GM23338 (cell line): Measurements from ENCODE around the gene RAD51B. TPM values are rescaled to one million over a fixed set of nuclear protein-coding genes. Genes with fewer than 3 reads are reported as not detected.

Experiments
- ATAC-seq: fragments of 200-7000 bp; cut with Tn5 transposase; 3 replicates; pipeline ENCODE4 v1.9.1; 2020
- DNase-seq: peaks from one replicate; pipeline ENCODE4 v3.0.0-alpha.2; 2015; ENCODE audit warnings: low spot score
- H2AFZ ChIP-seq: fragments of 200-600 bp; sonication (generic); 2 replicates; pipeline ENCODE4 v1.8.0; 2016; ENCODE audit warnings: antibody characterized with exemption, mild to moderate bottlenecking, moderate library complexity
- H3F3A ChIP-seq: fragments of 200-600 bp; sonication (generic); replicated peaks from 2 replicates; pipeline ENCODE4 v1.8.0; 2017; ENCODE audit warnings: antibody characterized with exemption, mixed run types, low read depth
- H3K27ac ChIP-seq: fragments of 200-600 bp; sonication (generic); 2 replicates; pipeline ENCODE4 v1.6.1; 2016; ENCODE audit warnings: low read depth
- H3K27me3 ChIP-seq: fragments of 200-600 bp; sonication (generic); 2 replicates; pipeline ENCODE4 v1.8.0; 2016; ENCODE audit warnings: mild to moderate bottlenecking, mixed run types, moderate library complexity; ENCODE audit not compliant: insufficient read depth
- H3K36me3 ChIP-seq: fragments of 200-600 bp; sonication (generic); 2 replicates; pipeline ENCODE4 v1.8.0; 2016; ENCODE audit warnings: mild to moderate bottlenecking; ENCODE audit not compliant: insufficient read depth
- H3K4me1 ChIP-seq: fragments of 200-600 bp; sonication (generic); 2 replicates; pipeline ENCODE4 v1.8.0; 2016; ENCODE audit warnings: mild to moderate bottlenecking, moderate library complexity; ENCODE audit not compliant: insufficient read depth
- H3K4me2 ChIP-seq: fragments of 200-600 bp; sonication (generic); 2 replicates; pipeline ENCODE4 v1.7.1; 2017; ENCODE audit warnings: mixed run types
- H3K4me3 ChIP-seq: fragments of 200-600 bp; sonication (generic); 2 replicates; pipeline ENCODE4 v1.6.1; 2016; ENCODE audit warnings: mixed run types
- H3K79me2 ChIP-seq: fragments of 200-600 bp; sonication (generic); replicated peaks from 2 replicates; pipeline ENCODE4 v1.8.0; 2017; ENCODE audit warnings: mild to moderate bottlenecking; ENCODE audit not compliant: insufficient read depth
- H3K9me2 ChIP-seq: fragments of 200-600 bp; sonication (generic); 2 replicates; pipeline ENCODE4 v1.8.0; 2017; ENCODE audit not compliant: insufficient read depth
- H4K20me1 ChIP-seq: fragments of 200-600 bp; sonication (generic); replicated peaks from 2 replicates; pipeline ENCODE4 v1.8.0; 2017; ENCODE audit warnings: mild to moderate bottlenecking; ENCODE audit not compliant: insufficient read depth
- H3K27ac Mint-ChIP-seq: 2 replicates; pipeline ENCODE4 v1.8.0; 2020; ENCODE audit warnings: inconsistent platforms, mild to moderate bottlenecking, moderate library complexity, mixed read lengths
- H3K27me3 Mint-ChIP-seq: 3 replicates; pipeline ENCODE4 v1.8.0; 2022; ENCODE audit warnings: low read depth, mild to moderate bottlenecking, moderate library complexity, mixed read lengths, inconsistent platforms; ENCODE audit not compliant: insufficient read depth, poor library complexity
- H3K36me3 Mint-ChIP-seq: 3 replicates; pipeline ENCODE4 v1.8.0; 2021; ENCODE audit warnings: low read depth, mild to moderate bottlenecking, inconsistent platforms, moderate library complexity, mixed read lengths
- H3K4me1 Mint-ChIP-seq: 3 replicates; pipeline ENCODE4 v1.8.0; 2020; ENCODE audit warnings: mild to moderate bottlenecking, inconsistent platforms, mixed read lengths
- H3K4me3 Mint-ChIP-seq: 3 replicates; pipeline ENCODE4 v1.8.0; 2021; ENCODE audit warnings: moderate library complexity, mild to moderate bottlenecking, inconsistent platforms, mixed read lengths
- H3K9me3 Mint-ChIP-seq: 3 replicates; pipeline ENCODE4 v1.8.0; 2020; ENCODE audit warnings: moderate library complexity, mild to moderate bottlenecking, inconsistent platforms, mixed read lengths
- EZH2 ChIP-seq: fragments of 200-600 bp; sonication (generic); IDR thresholded peaks from one replicate; pipeline ENCODE4 v1.8.0; 2017; ENCODE audit warnings: antibody characterized with exemption, mild to moderate bottlenecking, low read depth; ENCODE audit not compliant: unreplicated experiment
- EZH2phosphoT487 ChIP-seq: fragments of 200-600 bp; sonication (generic); IDR thresholded peaks from one replicate; pipeline ENCODE4 v1.8.1; 2018; ENCODE audit warnings: antibody characterized with exemption; ENCODE audit not compliant: unreplicated experiment
- JUNB ChIP-seq: IDR thresholded peaks from one replicate; pipeline ENCODE4 v1.6.1; 2016; ENCODE audit warnings: antibody characterized with exemption; ENCODE audit not compliant: unreplicated experiment
- NANOG ChIP-seq: IDR thresholded peaks from 2 replicates; pipeline ENCODE4 v1.6.1; 2016; ENCODE audit warnings: antibody characterized with exemption, borderline replicate concordance
- POLR2AphosphoS5 ChIP-seq: IDR thresholded peaks from 2 replicates; pipeline ENCODE4 v1.6.1; 2016; ENCODE audit warnings: antibody characterized with exemption, low read depth
- STAT1 ChIP-seq: IDR thresholded peaks from one replicate; pipeline ENCODE4 v1.6.1; 2016; ENCODE audit warnings: antibody characterized with exemption; ENCODE audit not compliant: unreplicated experiment
- ZNF114 ChIP-seq: fragments of 250-450 bp; sonication (Bioruptor Pico); IDR thresholded peaks from 2 replicates; pipeline ENCODE4 v1.5.0; 2020; ENCODE audit warnings: mild to moderate bottlenecking, moderate library complexity
- ZNF331 ChIP-seq: fragments of 250-450 bp; sonication (Bioruptor Pico); IDR thresholded peaks from 2 replicates; pipeline ENCODE4 v1.5.0; 2020; ENCODE audit warnings: low read depth, mild to moderate bottlenecking, moderate library complexity
- polyA plus RNA-seq: library from polyadenylated mRNA; unstranded; fragments of >200 nt; fragmentation: Nextera tagmentation; extraction: Ambion mirVana; gene quantifications from 2 replicates; pipeline ENCODE4 v1.2.1, GENCODE V29; 2016
- total RNA-seq: library from RNA; depleted of rRNA; stranded (reverse); fragments of >200 nt; shearing (Covaris generic); gene quantifications from 2 replicates; pipeline ENCODE4 v1.2.3, GENCODE V29; 2014
- TF ChIP-seq, protein P1 (sequence below): IDR thresholded peaks from 2 replicates; pipeline ENCODE4 v1.6.1; 2016; ENCODE audit warnings: antibody characterized with exemption
- TF ChIP-seq, protein P2 (sequence below), 2 experiments: fragments of 200-600 bp in 1 of 2; sonication (generic) in 1 of 2; conservative IDR thresholded peaks; 2 replicates each; pipeline versions ENCODE4 v1.5.1 to v1.6.1; 2016 to 2017; ENCODE audit warnings: antibody characterized with exemption in 2 of 2, low read depth in 2 of 2, mild to moderate bottlenecking in 2 of 2, moderate library complexity in 1 of 2
- TF ChIP-seq, protein P3 (sequence below): IDR thresholded peaks from one replicate; pipeline ENCODE4 v1.6.1; 2018; ENCODE audit warnings: antibody characterized with exemption; ENCODE audit not compliant: unreplicated experiment
- TF ChIP-seq, protein P4 (sequence below): fragments of 250-450 bp; sonication (Bioruptor Pico); IDR thresholded peaks from 2 replicates; pipeline ENCODE4 v1.5.0; 2020; ENCODE audit warnings: mild to moderate bottlenecking, moderate library complexity

Gene RAD51B
- total and polyA plus RNA-seq, 2 experiments from 2014 or later, result 15.7 to 29.1 TPM

DNA sequence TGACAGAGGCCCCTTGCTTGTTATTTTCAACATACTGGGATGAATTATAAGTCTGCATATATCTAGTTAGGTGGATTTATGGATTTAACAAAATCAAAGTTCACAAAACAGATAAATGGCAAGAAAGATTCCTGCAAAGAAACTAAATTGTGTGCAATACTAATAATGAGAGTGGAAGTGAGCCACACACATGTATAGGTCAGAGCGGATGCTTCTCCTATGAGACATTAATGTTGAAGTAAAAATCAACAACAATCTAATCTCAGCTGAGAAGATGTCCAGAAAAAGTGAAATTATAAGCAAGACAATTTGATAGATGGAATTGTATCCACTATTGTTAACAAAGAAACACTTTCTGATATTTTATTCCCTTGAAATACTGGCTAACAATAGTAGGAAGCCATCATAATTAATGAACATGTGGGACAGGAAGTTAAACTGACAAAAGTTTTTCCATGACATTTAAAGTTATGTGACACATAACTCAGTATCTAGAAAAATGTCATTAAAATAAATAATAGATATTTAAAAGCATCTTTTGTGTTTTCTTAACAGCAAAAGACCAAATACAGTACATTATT lies 39.7 kb downstream of the RAD51B start:
- H4K20me1 ChIP-seq, result no peaks in the 10 kb centered on the region
- DNase-seq (no peak), ATAC-seq (no peak)
- no peaks in the 10 kb centered on the region for H3F3A ChIP-seq
- H2AFZ ChIP-seq, result no peak overlapping the region
- no peak overlapping the region for H3K4me3 ChIP-seq
- peaks cover 3% of the 10 kb centered on the region for H3K27me3 Mint-ChIP-seq
- no peaks in the 10 kb centered on the region for H3K27me3 ChIP-seq
- TF ChIP-seq ZNF331 (CRISPR knock-in tag) (no peak), EZH2 (no peak), STAT1 (no peak), POLR2AphosphoS5 (no peak), EZH2phosphoT487 (no peak), JUNB (no peak), NANOG (no peak), ZNF114 (CRISPR knock-in tag) (no peak)
- TF ChIP-seq, protein P1, sequence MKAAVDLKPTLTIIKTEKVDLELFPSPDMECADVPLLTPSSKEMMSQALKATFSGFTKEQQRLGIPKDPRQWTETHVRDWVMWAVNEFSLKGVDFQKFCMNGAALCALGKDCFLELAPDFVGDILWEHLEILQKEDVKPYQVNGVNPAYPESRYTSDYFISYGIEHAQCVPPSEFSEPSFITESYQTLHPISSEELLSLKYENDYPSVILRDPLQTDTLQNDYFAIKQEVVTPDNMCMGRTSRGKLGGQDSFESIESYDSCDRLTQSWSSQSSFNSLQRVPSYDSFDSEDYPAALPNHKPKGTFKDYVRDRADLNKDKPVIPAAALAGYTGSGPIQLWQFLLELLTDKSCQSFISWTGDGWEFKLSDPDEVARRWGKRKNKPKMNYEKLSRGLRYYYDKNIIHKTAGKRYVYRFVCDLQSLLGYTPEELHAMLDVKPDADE, result no peak
- TF ChIP-seq, protein P2, sequence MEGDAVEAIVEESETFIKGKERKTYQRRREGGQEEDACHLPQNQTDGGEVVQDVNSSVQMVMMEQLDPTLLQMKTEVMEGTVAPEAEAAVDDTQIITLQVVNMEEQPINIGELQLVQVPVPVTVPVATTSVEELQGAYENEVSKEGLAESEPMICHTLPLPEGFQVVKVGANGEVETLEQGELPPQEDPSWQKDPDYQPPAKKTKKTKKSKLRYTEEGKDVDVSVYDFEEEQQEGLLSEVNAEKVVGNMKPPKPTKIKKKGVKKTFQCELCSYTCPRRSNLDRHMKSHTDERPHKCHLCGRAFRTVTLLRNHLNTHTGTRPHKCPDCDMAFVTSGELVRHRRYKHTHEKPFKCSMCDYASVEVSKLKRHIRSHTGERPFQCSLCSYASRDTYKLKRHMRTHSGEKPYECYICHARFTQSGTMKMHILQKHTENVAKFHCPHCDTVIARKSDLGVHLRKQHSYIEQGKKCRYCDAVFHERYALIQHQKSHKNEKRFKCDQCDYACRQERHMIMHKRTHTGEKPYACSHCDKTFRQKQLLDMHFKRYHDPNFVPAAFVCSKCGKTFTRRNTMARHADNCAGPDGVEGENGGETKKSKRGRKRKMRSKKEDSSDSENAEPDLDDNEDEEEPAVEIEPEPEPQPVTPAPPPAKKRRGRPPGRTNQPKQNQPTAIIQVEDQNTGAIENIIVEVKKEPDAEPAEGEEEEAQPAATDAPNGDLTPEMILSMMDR (conservative IDR thresholded peaks at IDR 0.05; ENCODE audit: low read depth in 2 of 2), result no peak
- TF ChIP-seq, protein P3, sequence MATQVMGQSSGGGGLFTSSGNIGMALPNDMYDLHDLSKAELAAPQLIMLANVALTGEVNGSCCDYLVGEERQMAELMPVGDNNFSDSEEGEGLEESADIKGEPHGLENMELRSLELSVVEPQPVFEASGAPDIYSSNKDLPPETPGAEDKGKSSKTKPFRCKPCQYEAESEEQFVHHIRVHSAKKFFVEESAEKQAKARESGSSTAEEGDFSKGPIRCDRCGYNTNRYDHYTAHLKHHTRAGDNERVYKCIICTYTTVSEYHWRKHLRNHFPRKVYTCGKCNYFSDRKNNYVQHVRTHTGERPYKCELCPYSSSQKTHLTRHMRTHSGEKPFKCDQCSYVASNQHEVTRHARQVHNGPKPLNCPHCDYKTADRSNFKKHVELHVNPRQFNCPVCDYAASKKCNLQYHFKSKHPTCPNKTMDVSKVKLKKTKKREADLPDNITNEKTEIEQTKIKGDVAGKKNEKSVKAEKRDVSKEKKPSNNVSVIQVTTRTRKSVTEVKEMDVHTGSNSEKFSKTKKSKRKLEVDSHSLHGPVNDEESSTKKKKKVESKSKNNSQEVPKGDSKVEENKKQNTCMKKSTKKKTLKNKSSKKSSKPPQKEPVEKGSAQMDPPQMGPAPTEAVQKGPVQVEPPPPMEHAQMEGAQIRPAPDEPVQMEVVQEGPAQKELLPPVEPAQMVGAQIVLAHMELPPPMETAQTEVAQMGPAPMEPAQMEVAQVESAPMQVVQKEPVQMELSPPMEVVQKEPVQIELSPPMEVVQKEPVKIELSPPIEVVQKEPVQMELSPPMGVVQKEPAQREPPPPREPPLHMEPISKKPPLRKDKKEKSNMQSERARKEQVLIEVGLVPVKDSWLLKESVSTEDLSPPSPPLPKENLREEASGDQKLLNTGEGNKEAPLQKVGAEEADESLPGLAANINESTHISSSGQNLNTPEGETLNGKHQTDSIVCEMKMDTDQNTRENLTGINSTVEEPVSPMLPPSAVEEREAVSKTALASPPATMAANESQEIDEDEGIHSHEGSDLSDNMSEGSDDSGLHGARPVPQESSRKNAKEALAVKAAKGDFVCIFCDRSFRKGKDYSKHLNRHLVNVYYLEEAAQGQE, result no peak
- TF ChIP-seq, protein P4, sequence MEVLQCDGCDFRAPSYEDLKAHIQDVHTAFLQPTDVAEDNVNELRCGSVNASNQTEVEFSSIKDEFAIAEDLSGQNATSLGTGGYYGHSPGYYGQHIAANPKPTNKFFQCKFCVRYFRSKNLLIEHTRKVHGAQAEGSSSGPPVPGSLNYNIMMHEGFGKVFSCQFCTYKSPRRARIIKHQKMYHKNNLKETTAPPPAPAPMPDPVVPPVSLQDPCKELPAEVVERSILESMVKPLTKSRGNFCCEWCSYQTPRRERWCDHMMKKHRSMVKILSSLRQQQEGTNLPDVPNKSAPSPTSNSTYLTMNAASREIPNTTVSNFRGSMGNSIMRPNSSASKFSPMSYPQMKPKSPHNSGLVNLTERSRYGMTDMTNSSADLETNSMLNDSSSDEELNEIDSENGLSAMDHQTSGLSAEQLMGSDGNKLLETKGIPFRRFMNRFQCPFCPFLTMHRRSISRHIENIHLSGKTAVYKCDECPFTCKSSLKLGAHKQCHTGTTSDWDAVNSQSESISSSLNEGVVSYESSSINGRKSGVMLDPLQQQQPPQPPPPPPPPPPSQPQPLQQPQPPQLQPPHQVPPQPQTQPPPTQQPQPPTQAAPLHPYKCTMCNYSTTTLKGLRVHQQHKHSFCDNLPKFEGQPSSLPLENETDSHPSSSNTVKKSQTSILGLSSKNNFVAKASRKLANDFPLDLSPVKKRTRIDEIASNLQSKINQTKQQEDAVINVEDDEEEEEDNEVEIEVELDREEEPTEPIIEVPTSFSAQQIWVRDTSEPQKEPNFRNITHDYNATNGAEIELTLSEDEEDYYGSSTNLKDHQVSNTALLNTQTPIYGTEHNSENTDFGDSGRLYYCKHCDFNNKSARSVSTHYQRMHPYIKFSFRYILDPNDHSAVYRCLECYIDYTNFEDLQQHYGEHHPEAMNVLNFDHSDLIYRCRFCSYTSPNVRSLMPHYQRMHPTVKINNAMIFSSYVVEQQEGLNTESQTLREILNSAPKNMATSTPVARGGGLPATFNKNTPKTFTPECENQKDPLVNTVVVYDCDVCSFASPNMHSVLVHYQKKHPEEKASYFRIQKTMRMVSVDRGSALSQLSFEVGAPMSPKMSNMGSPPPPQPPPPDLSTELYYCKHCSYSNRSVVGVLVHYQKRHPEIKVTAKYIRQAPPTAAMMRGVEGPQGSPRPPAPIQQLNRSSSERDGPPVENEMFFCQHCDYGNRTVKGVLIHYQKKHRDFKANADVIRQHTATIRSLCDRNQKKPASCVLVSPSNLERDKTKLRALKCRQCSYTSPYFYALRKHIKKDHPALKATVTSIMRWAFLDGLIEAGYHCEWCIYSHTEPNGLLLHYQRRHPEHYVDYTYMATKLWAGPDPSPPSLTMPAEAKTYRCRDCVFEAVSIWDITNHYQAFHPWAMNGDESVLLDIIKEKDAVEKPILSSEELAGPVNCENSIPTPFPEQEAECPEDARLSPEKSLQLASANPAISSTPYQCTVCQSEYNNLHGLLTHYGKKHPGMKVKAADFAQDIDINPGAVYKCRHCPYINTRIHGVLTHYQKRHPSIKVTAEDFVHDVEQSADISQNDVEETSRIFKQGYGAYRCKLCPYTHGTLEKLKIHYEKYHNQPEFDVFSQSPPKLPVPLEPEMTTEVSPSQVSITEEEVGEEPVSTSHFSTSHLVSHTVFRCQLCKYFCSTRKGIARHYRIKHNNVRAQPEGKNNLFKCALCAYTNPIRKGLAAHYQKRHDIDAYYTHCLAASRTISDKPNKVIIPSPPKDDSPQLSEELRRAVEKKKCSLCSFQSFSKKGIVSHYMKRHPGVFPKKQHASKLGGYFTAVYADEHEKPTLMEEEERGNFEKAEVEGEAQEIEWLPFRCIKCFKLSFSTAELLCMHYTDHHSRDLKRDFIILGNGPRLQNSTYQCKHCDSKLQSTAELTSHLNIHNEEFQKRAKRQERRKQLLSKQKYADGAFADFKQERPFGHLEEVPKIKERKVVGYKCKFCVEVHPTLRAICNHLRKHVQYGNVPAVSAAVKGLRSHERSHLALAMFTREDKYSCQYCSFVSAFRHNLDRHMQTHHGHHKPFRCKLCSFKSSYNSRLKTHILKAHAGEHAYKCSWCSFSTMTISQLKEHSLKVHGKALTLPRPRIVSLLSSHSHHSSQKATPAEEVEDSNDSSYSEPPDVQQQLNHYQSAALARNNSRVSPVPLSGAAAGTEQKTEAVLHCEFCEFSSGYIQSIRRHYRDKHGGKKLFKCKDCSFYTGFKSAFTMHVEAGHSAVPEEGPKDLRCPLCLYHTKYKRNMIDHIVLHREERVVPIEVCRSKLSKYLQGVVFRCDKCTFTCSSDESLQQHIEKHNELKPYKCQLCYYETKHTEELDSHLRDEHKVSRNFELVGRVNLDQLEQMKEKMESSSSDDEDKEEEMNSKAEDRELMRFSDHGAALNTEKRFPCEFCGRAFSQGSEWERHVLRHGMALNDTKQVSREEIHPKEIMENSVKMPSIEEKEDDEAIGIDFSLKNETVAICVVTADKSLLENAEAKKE (CRISPR knock-in tag), result no peak
- H3K36me3 ChIP-seq, result no peaks in the 10 kb centered on the region
- H3K79me2 ChIP-seq, result no peaks in the 10 kb centered on the region
- no peaks in the 10 kb centered on the region for H3K9me2 ChIP-seq
- no peak overlapping the region for H3K4me3 Mint-ChIP-seq
- H3K27ac ChIP-seq, result no peak overlapping the region
- no peaks in the 10 kb centered on the region for H3K36me3 Mint-ChIP-seq
- H3K9me3 Mint-ChIP-seq, result no peaks in the 10 kb centered on the region
- no peak overlapping the region for H3K27ac Mint-ChIP-seq
- 0 out of 2 replicates have a peak, but pooled peaks cover 4% of the 10 kb centered on the region for H3K4me1 ChIP-seq
- H3K4me2 ChIP-seq, result no peak overlapping the region
- H3K4me1 Mint-ChIP-seq, result peaks cover 15% of the 10 kb centered on the region
